Thyroid gland (tissue), 4 donors: ENCODE data around the gene PIGV. TPM values are rescaled to one million over a fixed set of nuclear protein-coding genes. Genes with fewer than 3 reads are reported as not detected.
A peak's percentile ranks its signal among the peaks of the same experiment; 100 is the strongest.

ENCODE experiments used
- DNase-seq, 2 donors: peaks; one replicate each; pipeline ENCODE4 v3.0.0-alpha.2; 2019
- H3K27ac ChIP-seq, 3 donors: fragments of 200-600 bp; sonication (generic); 1 replicate in 2 of 3; 2 replicates in 1 of 3; pipeline ENCODE4 v1.5.1; 2016 to 2019; ENCODE audit warnings: mild to moderate bottlenecking in 1 of 3, moderate library complexity in 1 of 3
- H3K27me3 ChIP-seq: fragments of 200-600 bp; sonication (generic); one replicate; pipeline ENCODE4 v1.5.1; 2019
- H3K36me3 ChIP-seq, 2 donors: fragments of 200-600 bp; sonication (generic); one replicate each; pipeline ENCODE4 v1.5.1; 2016 to 2019
- H3K4me1 ChIP-seq, 2 donors: fragments of 200-600 bp; sonication (generic); one replicate each; pipeline ENCODE4 v1.5.1; 2017 to 2019
- H3K4me3 ChIP-seq, 3 donors: fragments of 200-600 bp; sonication (generic); replicated peaks in 1 of 3; 1 replicate in 2 of 3; 2 replicates in 1 of 3; pipeline ENCODE4 v1.5.1; 2016; ENCODE audit warnings: mild to moderate bottlenecking in 1 of 3
- H3K9me3 ChIP-seq: fragments of 200-600 bp; sonication (generic); one replicate; pipeline ENCODE4 v1.5.1; 2017
- POLR2A ChIP-seq, 2 donors: fragments of 450-650 bp; IDR thresholded peaks; one replicate each; pipeline ENCODE4 v1.6.1; 2017; ENCODE audit warnings: antibody characterized with exemption in 2 of 2, mild to moderate bottlenecking in 2 of 2, moderate library complexity in 1 of 2
- WGBS, 2 donors: methylation state at CpG; one replicate each; pipeline ENCODE4 v1.1.5; 2017; 5-methylcytosine and 5-hydroxymethylcytosine counted together
- intact Hi-C: fragments of 100-400 bp; cut with DNase I; formaldehyde crosslinking; loops from one replicate; pipeline ENCODE4 v1.15.1; 2023
- total RNA-seq, 4 donors: library from RNA; depleted of rRNA; stranded (reverse); fragments of >200 nt; gene quantifications; one replicate each; pipeline ENCODE4 v1.2.3, GENCODE V29; 2016
- TF ChIP-seq, protein P1 (sequence below), 6 experiments: fragments of 200-600 bp in 3 of 6; fragments of 450-650 bp in 3 of 6; sonication (generic) in 3 of 6; IDR thresholded peaks; one replicate each; pipeline ENCODE4 v1.5.1; 2016 to 2019; ENCODE audit warnings: antibody characterized with exemption in 6 of 6, mild to moderate bottlenecking in 2 of 6, inconsistent platforms in 1 of 6, moderate library complexity in 1 of 6

The PIGV gene
- total RNA-seq, 4 donors from 2014 or later: 20.5 to 39.4 (median 27.8) TPM

DNA sequence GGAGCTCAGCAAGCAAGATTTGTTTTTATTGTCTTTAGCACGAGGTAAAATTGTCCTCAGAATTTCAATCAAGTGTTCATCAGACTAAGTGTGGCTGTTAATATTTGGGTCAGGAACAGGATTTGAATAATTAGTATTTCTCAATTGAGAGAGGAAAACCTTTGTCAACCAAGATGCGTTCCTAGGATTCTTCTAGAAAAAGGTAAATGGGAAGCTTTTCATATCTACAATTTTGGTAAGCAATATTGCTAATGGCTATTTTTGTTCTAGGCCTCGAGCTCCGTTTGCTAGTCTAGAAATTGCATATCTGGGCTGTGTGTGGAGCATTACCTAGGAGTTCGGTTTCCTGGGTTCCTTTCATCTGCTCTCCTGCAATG is 4.1 kb upstream of the PIGV start:
- peaks cover 29 to 52% of the 10 kb centered on the region in 2 donors for H3K4me1 ChIP-seq
- 70 to 81% methylated on average over 5 of the region's 5 CpGs for WGBS, 2 donors
- peaks cover 20 to 31% of the 10 kb centered on the region in 2 donors for H3K36me3 ChIP-seq
- peak overlapping the region; percentile 25 to 55 (median 55) for H3K27ac ChIP-seq
- no peak for DNase-seq
- H3K4me3 ChIP-seq: no peak overlapping the region
- H3K9me3 ChIP-seq: no peaks in the 10 kb centered on the region
- intact Hi-C loops: no loop called here
- TF ChIP-seq, protein P1, sequence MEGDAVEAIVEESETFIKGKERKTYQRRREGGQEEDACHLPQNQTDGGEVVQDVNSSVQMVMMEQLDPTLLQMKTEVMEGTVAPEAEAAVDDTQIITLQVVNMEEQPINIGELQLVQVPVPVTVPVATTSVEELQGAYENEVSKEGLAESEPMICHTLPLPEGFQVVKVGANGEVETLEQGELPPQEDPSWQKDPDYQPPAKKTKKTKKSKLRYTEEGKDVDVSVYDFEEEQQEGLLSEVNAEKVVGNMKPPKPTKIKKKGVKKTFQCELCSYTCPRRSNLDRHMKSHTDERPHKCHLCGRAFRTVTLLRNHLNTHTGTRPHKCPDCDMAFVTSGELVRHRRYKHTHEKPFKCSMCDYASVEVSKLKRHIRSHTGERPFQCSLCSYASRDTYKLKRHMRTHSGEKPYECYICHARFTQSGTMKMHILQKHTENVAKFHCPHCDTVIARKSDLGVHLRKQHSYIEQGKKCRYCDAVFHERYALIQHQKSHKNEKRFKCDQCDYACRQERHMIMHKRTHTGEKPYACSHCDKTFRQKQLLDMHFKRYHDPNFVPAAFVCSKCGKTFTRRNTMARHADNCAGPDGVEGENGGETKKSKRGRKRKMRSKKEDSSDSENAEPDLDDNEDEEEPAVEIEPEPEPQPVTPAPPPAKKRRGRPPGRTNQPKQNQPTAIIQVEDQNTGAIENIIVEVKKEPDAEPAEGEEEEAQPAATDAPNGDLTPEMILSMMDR (IDR thresholded peaks at IDR 0.05): no peak
- TF ChIP-seq POLR2A (IDR thresholded peaks at IDR 0.05): no peak
- no peaks in the 10 kb centered on the region for H3K27me3 ChIP-seq

DNA sequence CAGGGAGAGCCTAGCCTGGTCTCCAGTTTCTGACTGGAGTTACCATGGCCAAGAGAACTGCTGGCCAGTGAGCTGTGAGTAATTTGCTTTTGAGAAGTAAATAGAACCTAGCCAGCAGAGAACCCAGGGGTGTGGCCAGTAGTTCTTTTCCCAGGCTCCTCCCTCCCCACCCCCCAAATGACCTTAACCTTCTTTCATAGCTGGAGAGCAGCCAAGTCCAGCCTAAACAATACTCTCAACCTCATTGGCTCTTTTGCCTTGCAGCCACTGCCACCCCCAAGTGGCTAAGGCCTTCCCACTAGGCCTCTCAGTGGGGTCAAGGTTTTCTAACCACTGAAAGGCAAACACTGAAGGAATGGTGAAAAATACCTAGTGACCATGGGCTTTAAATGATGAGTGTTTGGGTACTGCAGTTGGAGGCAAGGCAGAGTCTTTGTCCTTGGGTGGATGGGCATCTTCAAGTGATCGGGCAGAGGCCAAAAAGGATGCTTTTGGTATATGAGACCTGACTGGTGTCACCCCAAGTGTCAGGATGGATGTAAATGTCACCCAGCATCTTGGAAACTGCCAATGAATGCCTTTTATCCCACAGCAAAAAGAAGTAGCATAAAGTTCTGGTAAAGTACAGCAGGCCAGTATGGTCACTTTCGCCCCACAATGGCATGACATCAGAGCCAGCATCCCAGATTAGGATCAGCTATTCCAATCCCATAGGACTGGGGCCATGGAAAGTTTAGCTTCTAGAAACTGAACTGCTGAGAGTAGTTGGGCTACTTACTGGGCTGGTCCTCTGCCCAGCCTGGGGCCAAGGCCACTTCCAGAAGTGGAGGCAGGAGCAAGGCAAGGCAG is 3.5 kb upstream of the PIGV start:
- Histone ChIP-seq H3K27ac (peak overlapping the region; percentile 25 to 55 (median 55)), H3K36me3 (peaks cover 13 to 25% of the 10 kb centered on the region in 2 donors), H3K9me3 (no peaks in the 10 kb centered on the region), H3K4me3 (no peak overlapping the region), H3K27me3 (no peaks in the 10 kb centered on the region), H3K4me1 (peaks cover 29 to 52% of the 10 kb centered on the region in 2 donors)
- TF ChIP-seq POLR2A (IDR thresholded peaks at IDR 0.05): peak in 1 of 2 donors; percentile 17
- TF ChIP-seq, protein P1 (IDR thresholded peaks at IDR 0.05): no peak
- intact Hi-C loops: no loop called here
- 91 to 94% methylated on average over 2 of the region's 2 CpGs for WGBS, 2 donors
- peak; percentile 59 to 71 for DNase-seq

DNA sequence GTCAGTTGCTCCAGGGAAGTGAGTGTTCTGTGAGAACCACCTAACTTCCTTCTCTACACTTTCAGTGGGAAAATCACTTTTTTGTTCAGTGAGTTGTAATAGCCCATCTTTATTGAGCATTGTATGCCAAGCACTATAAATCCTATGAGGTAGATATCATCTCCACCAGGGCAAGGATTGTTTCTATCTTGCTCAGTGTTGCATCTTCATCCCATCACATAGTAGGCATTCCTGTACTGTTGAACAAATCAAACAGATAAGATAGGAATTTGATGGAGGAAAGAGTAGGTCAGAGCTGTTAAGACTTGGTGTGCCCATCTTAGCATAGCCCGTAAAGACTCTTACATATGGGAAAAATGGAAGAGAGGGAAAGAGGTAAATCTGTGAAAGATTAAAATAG is 2.9 kb upstream of the PIGV start:
- H3K4me1 ChIP-seq: peaks cover 29 to 52% of the 10 kb centered on the region in 2 donors
- no peak for TF ChIP-seq POLR2A (IDR thresholded peaks at IDR 0.05)
- TF ChIP-seq, protein P1 (IDR thresholded peaks at IDR 0.05): no peak
- 95 to 100% methylated on average over 1 of the region's 1 CpG for WGBS, 2 donors
- intact Hi-C loops: loop anchor here (5.0 kb wide), 1 partner anchor 88 kb away; the partner anchor contains the start of gene ARID1A
- H3K9me3 ChIP-seq: no peaks in the 10 kb centered on the region
- H3K4me3 ChIP-seq: no peak overlapping the region
- peak overlapping the region in 2 of 3 donors; percentile 55 for H3K27ac ChIP-seq
- DNase-seq: no peak
- H3K27me3 ChIP-seq: no peaks in the 10 kb centered on the region
- peaks cover 7 to 18% of the 10 kb centered on the region in 2 donors for H3K36me3 ChIP-seq

DNA sequence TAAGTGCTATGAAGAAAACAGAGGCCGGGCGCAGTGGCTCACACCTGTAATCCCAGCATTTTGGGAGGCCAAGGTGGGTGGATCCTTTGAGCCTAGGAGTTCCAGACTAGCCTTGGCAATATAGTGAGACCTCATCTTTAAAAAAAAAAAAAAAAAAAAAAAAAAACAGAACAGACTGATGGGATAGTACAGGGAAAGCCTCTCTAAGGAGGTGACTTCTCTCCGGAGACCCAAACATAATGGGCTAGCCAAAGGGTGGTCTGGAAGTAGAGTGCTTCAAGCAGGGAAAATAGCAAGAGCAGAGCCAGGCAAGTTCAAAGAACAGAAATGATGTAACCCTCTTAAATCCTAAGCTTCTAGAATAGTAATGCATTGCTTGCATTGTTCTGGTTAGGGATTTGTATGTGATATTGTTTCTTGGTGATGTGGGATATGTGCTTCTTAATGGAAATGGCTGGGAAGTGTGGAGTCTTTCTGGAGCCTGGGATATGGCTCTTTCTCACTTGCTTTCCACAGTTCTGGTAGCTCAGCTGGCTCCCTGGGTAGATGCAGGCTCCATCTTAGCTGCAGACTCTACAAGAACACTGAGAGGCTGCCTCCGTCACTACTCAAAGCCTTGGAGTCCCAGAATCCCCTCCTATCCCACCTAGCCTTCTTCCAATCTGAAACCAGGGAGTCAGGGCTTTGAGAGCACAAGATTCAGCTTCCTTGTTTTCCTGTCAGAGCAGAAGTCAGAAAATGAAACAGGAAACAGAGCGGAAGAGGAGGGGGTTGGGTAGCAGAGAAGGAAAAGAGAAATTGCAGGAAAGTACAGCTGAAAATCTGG is 1.9 kb upstream of the PIGV start:
- intact Hi-C loops: loop anchor here (5.0 kb wide), 1 partner anchor 89 kb away; the partner anchor contains the start of gene ARID1A
- H3K4me1 ChIP-seq: peaks cover 29 to 52% of the 10 kb centered on the region in 2 donors
- H3K27ac ChIP-seq: peak overlapping the region; percentile 93 to 100 (median 98)
- no peaks in the 10 kb centered on the region for H3K9me3 ChIP-seq
- no peak for DNase-seq
- WGBS, 2 donors: 81 to 82% methylated on average over 5 of the region's 5 CpGs
- H3K36me3 ChIP-seq: peaks cover 0 to 9% of the 10 kb centered on the region in 2 donors
- TF ChIP-seq, protein P1 (IDR thresholded peaks at IDR 0.05): no peak
- TF ChIP-seq POLR2A (IDR thresholded peaks at IDR 0.05): no peak
- H3K4me3 ChIP-seq: no peak overlapping the region
- no peaks in the 10 kb centered on the region for H3K27me3 ChIP-seq
